HG03521 (cell line): ENCODE data around the gene OCEL1.
"Not testable (repeated sequence)": the region's sequence is repeated elsewhere in the genome, so short reads cannot be mapped to it uniquely, and the experiment has no call there.

ENCODE experiments used
- ATAC-seq: cut with Tn5 transposase; IDR thresholded peaks from one replicate; pipeline ENCODE4 v1.9.1; 2021; ENCODE audit warnings: mild to moderate bottlenecking, moderate library complexity; ENCODE audit not compliant: unreplicated experiment

OCEL1 gene

GRCh38 chr19:17260842-17261325, 34.9 kb downstream of the OCEL1 start:
- no peak for ATAC-seq

GRCh38 chr19:17262557-17262956, 36.5 kb downstream of the OCEL1 start:
- no peak for ATAC-seq

- ATAC-seq: no peak
These were observed 38.0 kb downstream of the OCEL1 start for GRCh38 chr19:17263712-17264640.

GRCh38 chr19:17264641-17264979, 38.6 kb downstream of the OCEL1 start, which contains the start of gene USHBP1:
USHBP1 (minus strand) TSS chr19:17264745; CDS start chr19:17264299, 446 bp downstream.
- ATAC-seq: no peak

GRCh38 chr19:17266026-17266425, 40.0 kb downstream of the OCEL1 start:
- ATAC-seq: no peak

GRCh38 chr19:17266589-17266974, 40.6 kb downstream of the OCEL1 start:
- ATAC-seq: no peak

GRCh38 chr19:17266975-17267788, 41.2 kb downstream of the OCEL1 start, which contains the start of gene BABAM1:
BABAM1 (plus strand) TSS chr19:17267443; CDS start chr19:17268807, 1,364 bp downstream.
- peak; percentile 87 for ATAC-seq

- no peak for ATAC-seq
These were observed 42.7 kb downstream of the OCEL1 start for GRCh38 chr19:17268754-17269153.

GRCh38 chr19:17274892-17275291, 48.9 kb downstream of the OCEL1 start:
- not testable (repeated sequence) for ATAC-seq

GRCh38 chr19:17275441-17276175, 49.6 kb downstream of the OCEL1 start:
- ATAC-seq: no peak
